ENCODE data around the gene SAMD5.

DNA sequence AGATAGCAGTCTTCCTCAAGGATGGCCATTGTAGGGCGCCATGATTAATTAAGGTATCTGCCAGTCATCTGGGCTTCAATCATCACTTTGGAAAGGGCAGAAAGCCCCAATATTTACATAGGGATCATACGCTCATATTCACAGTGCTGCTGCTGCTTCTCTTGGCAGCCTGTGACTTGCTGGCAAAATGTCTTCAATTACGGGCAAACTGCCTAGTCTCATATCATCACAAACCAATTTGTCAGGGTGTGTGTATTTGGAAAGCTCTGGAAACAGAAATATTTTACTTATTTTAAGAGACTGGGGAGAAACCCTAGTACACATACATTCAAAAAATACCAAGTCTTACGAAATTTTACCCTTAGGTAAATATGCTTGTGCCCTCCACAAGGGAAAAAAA is 77.6 kb downstream of the SAMD5 start:
- TF ChIP-seq POLR2AphosphoS5 (IDR thresholded peaks at IDR 0.05; ENCODE audit: low read depth, low read length) (no peak), FOXP2 (optimal IDR thresholded peaks at IDR 0.05; ENCODE audit: borderline replicate concordance, extremely low read depth, extremely low read length, insufficient read depth) (no peak)
